Mammary epithelial cell (primary cell): ENCODE results near the gene CACNA1D.

Source experiments
- CTCF ChIP-seq, 2 donors: IDR thresholded peaks in 1 of 2; conservative IDR thresholded peaks in 1 of 2; 2 replicates each; pipeline ENCODE4 v1.5.1; 2011 to 2012; ENCODE audit warnings: inconsistent platforms in 2 of 2, low read length in 2 of 2, mild to moderate bottlenecking in 2 of 2, control low read depth in 1 of 2, low read depth in 1 of 2; ENCODE audit not compliant: insufficient read depth in 1 of 2; ENCODE audit errors: extremely low read depth in 1 of 2
- EZH2 ChIP-seq: IDR thresholded peaks from 2 replicates; pipeline ENCODE4 v1.6.1; 2012; ENCODE audit warnings: low read length, inconsistent platforms, borderline replicate concordance

- TF ChIP-seq CTCF (conservative IDR thresholded peaks at IDR 0.05 in 1 of 2, IDR thresholded peaks at IDR 0.05 in 1 of 2; ENCODE audit: extremely low read depth in 1 of 2, insufficient read depth in 1 of 2, low read depth in 1 of 2, low read length in 2 of 2), result no peak
- no peak for TF ChIP-seq EZH2
Observed at GRCh38 chr3:53500165-53500777, 5.9 kb downstream of the CACNA1D start.
